GM18507 (cell line): ENCODE data around the gene TEFM.
"Not testable (repeated sequence)": the region's sequence is repeated elsewhere in the genome, so short reads cannot be mapped to it uniquely, and the experiment has no call there.

ENCODE experiments used
- DNase-seq: peaks from one replicate; pipeline ENCODE4 v3.0.0; 2011; ENCODE audit warnings: low read depth; ENCODE audit not compliant: insufficient read length; ENCODE audit errors: extremely low spot score
- FAIRE-seq: peaks from 2 replicates; lab custom pipeline; 2011; peaks lifted over from hg19 to GRCh38; lab: Jason Lieb, UNC

The TEFM gene

GRCh38 chr17:30922235-30923030 is 16.4 kb upstream of the TEFM start:
- DNase-seq (no peak), FAIRE-seq (no peak)

- no peak for DNase-seq
- peak; percentile 56 for FAIRE-seq
These were observed 15.6 kb upstream of the TEFM start, which contains the start of gene ADAP2 for GRCh38 chr17:30921544-30922196. Gene ADAP2, plus strand, starts transcription at chr17:30921945. Its CDS starts 70 bp downstream, at chr17:30922015.

- FAIRE-seq = no peak
These were observed 14.9 kb upstream of the TEFM start for GRCh38 chr17:30920683-30921543.

DNA sequence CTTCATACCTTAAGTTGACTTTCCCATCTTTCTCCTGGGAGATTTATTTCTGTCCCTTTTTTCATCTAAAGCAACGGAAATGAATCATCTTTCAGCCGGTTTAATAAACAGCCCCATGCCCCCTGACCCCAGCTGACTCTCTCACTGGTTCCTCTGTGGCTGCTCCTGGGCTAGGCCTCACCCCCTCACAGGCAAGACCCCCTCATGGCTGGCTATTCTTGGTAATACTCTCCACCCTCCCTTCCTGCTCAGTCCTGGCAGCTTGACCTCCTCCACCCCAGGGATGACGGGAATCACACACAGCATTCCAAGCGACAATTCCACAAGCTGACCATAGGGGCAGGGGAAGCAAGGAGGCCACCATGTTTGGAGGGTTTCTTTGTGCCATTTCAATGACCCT is 14.2 kb upstream of the TEFM start:
- DNase-seq (no peak), FAIRE-seq (no peak)

More at GRCh38 chr17:30920683-30921543, 14.9 kb upstream of the TEFM start:
- DNase-seq = no peak

DNA sequence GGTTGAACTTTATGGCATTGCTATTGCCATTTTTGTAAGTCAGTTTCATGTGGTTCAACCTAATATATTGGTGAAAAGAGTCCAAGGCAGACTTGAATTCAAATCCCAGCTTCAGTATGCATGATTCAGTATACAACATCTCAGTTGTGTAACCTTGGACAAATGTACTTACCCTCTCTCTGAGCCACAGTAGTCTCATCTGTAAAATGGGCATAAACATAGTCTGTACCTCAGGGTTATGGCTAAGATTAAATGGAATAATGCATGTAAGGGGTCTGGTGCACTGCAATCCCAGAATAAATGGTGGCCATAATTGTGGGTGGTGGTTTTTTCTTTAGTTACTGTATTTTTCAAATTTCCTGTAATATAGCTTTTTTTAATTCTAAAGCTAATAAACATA is 11.0 kb upstream of the TEFM start:
- no peak for DNase-seq
- FAIRE-seq = no peak

- FAIRE-seq (no peak), DNase-seq (no peak)
These were observed 10.0 kb upstream of the TEFM start for GRCh38 chr17:30915833-30916611.

DNA sequence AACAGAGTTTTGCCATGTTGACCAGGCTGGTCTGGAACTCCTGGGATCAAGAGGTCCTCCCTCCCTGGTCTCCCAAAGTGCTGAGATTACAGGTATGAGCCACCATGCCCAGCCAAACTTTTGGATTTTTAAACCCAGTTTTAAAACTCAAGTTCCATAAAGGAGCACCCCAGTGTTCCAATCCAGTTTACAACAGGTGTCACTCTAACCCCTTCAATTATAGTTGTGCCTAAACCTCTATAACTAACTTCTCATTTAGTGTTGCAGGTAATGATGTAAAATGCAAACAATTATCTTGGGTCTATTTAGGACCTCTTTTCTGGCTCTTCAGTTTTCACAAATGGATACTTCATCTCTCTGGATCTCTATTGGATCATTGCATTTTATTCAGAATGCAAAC is 7.9 kb upstream of the TEFM start:
- FAIRE-seq (no peak), DNase-seq (no peak)

GRCh38 chr17:30910151-30910550 is 4.1 kb upstream of the TEFM start:
- DNase-seq, FAIRE-seq: not testable (repeated sequence)

DNA sequence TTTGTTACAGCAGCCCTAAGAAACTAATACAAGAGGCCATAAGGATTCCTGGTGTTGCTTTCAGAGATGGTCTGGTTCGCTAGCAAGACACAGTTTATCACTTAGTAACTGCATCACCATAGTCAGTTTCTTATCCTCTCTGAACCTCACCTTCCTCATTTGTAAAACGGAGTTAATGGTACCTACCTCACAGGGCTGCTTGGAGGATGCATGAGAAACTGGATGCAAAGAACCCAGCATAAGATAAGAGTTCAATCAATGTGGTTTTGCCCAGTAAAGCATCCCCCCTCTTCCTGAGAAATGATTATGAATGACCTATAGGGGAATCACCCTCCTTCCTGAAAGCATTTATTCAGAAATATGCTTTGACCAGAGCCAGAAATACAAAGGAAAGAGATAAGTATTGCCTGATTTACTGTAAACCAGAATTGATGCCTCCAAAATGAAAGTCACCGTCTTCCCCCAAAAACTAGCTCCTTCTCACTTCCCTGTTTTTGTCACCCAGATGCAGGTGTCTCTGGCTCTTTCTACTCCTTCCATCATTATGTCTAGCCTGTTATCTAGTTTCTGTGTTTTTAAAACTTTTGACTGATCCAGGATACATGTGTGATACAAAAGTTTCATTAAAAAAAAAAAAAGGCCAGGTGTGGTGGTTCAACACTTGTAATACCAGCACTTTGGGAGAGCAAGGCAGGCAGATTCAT is 2.8 kb upstream of the TEFM start:
- FAIRE-seq (no peak), DNase-seq (no peak)

GRCh38 chr17:30905742-30906100 is 317 bp downstream of the TEFM start:
- DNase-seq (no peak), FAIRE-seq (no peak)

DNA sequence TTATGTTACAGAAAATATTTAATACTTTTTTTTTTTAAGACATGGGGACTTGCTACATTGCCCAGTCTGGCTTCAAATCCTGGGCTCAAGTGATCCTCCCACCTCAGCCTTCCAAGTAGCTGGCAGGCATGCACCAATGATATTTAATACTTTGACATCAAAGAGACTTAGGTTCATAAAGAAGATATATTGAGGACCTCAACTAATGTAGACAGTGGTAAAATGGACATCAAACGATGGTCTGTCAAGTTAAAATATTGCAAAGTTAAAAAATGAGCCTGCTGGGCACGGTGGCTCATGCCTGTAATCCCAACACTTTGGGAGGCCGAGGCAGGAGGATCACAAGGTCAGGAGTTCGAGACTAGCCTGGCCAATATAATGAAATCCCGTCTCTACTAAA is 8.7 kb downstream of the TEFM start:
- FAIRE-seq = no peak

DNA sequence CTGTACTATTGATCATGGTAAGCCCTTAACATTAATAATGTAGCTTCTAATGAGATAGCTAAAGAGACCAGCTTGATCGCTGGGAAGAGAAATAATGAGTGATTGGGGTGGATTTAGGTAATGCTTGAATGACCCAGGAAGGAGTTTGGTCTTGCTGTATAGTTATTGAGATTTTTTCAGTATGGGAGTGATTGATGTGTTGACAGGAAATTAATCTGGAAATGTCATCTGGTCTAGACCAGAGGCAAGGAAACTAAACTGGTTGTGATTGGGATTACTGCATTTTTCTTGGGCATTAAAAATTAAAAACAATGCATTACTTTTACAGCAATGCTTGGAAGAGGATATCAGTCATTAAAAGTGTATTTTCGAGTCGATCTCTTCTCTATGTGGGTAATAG is 11.8 kb downstream of the TEFM start:
- no peak for DNase-seq
- FAIRE-seq = no peak

More for the DNA sequence above, 8.7 kb downstream of the TEFM start:
- DNase-seq = no peak

DNA sequence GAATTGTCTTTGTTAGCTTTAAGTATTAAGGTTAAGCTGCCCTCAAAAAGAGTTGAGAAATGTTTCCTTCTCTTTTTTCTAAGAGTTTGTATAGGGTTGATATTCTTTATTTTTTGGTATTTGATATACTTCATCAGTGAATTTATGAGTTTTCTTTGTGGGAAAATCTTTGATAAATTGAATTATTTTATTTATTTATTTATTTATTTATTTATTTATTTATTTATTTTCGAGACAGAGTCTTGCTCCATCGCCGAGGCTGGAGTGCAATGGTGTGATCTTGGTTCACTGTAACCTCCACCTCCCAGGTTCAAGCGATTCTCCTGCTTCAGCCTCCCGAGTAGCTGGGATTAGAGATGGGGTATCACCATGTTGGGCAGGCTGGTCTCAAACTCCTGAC is 19.9 kb downstream of the TEFM start:
- DNase-seq (no peak), FAIRE-seq (no peak)

- FAIRE-seq (no peak), DNase-seq (no peak)
These were observed 37.0 kb downstream of the TEFM start for GRCh38 chr17:30869005-30869404.

GRCh38 chr17:30864636-30865035 is 41.4 kb downstream of the TEFM start:
- no peak for FAIRE-seq

DNA sequence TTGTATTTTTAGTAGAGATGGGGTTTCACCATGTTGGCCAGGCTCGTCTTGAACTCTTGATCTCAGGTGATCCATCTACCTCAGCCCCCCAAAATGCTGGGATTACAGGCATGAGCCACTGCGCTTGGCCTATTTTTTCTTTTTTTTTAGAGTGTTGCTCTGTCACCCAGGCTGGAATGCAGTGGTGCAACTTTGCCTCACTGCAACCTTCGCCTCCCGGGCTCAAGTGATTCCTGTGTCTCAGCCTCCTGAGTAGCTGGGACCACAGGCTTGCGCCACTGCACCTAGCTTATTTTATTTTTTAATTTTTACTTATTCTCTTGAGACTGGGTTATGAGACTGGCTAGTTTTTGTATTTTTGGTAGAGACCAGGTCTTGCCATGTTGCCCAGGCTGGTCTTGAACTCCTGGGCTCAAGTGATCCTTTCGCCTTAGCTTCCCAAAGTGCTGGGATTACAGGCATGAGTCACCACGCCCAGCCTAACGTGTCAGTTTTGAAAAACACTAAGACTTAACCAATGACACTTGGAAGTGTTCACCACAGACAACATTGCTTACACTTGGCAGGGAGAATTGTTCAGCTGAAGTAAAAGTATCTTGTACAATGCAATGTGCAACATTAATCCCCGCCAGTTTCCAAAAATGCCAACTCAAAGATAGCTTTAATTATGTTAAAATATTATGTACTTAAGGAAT is 47.3 kb downstream of the TEFM start:
- FAIRE-seq (no peak), DNase-seq (no peak)

More at GRCh38 chr17:30864636-30865035, 41.4 kb downstream of the TEFM start:
- no peak for DNase-seq

DNA sequence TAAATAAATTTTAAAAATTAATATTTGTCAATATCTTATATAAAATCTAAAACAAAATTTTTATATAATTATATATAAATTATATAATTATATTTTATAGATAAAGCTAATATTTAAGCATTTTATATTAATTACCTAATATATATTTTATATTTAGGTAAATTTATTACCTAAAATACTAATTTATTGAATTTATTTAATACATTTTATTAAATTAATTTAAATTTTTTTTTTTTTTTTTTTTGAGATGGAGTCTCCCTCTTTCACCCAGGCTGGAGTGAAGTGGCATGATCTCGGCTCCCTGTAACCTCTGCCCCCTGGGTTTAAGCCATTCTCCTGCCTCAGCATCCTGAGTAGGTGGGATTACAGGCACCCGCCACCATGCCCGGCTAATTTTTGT is 51.9 kb downstream of the TEFM start:
- no peak for FAIRE-seq
- DNase-seq = no peak
